Duodenal mucosa (tissue), 2 donors: ENCODE measurements around the gene SLC26A9.

ENCODE experiments used
- H3K27ac ChIP-seq: one replicate; pipeline ENCODE4 v1.7.0; 2013; ENCODE audit warnings: low read depth, low read length
- H3K27me3 ChIP-seq, 2 donors: one replicate each; pipeline ENCODE4 v1.7.0; 2013; ENCODE audit warnings: low read length in 2 of 2, control low read depth in 1 of 2; ENCODE audit not compliant: insufficient read depth in 2 of 2, control insufficient read depth in 1 of 2
- H3K36me3 ChIP-seq, 2 donors: one replicate each; pipeline ENCODE4 v1.7.0; 2013; ENCODE audit warnings: low read length in 2 of 2, control low read depth in 1 of 2; ENCODE audit not compliant: insufficient read depth in 2 of 2, control insufficient read depth in 1 of 2
- H3K4me1 ChIP-seq, 2 donors: one replicate each; pipeline ENCODE4 v1.7.0; 2013; ENCODE audit warnings: low read length in 2 of 2, control low read depth in 1 of 2; ENCODE audit not compliant: insufficient read depth in 2 of 2, control insufficient read depth in 1 of 2
- H3K4me3 ChIP-seq, 2 donors: one replicate each; pipeline ENCODE4 v1.7.0; 2013; ENCODE audit warnings: low read length in 2 of 2, low read depth in 1 of 2
- H3K9ac ChIP-seq, 2 donors: one replicate each; pipeline ENCODE4 v1.7.0; 2013; ENCODE audit warnings: low read length in 2 of 2, low read depth in 1 of 2
- H3K9me3 ChIP-seq, 2 donors: one replicate each; pipeline ENCODE4 v1.7.0; 2013; ENCODE audit warnings: low read length in 2 of 2, control low read depth in 1 of 2; ENCODE audit not compliant: control insufficient read depth in 1 of 2

Gene SLC26A9

DNA sequence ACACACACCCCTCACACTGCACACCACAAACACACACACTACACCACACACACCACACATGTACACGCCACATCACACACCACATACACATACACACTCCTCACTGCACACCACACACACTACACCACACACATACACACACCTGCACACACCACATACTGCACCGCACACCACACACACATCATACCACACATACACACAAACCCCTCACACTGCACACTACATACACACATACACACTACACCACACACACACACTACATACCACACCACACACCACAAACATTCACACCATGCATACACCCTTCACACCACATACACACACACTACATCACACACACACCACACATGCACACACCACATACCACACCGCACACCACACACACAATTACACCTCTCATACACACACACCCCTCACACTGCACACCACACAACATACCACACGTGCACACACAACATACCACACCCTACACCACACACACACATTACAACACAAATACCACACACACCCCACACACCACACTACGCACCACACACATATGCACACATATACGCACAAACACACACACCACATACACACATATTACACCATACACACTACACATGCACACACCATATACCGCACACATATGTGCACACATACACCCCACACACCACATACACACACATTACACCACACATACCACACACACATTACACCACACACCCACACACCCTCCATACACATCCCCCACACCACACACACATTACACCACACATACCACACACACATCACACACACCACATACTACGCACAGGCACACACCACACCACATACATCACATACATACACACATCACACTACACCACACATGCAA is 30.3 kb upstream of the SLC26A9 start:
- Histone ChIP-seq H3K27ac (no peak overlapping the region), H3K9ac (no peak overlapping the region), H3K4me1 (no peaks in the 10 kb centered on the region), H3K4me3 (no peak overlapping the region), H3K27me3 (peaks cover 0 to 3% of the 10 kb centered on the region in 2 donors), H3K9me3 (no peaks in the 10 kb centered on the region), H3K36me3 (no peaks in the 10 kb centered on the region)

DNA sequence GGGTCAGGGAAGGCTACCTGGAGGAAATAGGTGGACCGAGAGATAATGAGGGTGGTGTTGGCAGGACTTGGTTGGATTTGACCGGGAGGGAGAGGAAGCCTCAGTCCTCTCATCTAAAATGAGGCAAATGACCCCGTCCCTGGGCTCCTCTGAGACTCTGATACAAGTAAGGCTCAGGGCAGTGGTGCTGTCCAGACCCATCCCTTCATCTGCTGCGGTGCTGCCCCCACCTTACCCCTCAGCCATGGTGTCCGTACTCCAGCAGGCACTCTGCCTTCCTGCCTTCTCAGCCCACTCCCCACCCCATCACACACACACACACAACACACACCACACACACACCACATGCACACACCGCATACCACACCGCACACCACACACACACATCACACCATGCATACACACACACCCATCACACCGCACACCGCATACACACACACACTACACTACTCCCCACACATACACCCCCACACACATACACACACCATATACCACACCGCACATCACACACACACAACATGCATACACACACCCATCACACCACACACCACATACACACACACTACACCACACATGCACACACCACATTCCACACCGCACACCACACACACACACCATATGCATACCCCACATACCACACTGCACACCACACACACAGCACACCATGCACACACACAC is 29.4 kb upstream of the SLC26A9 start:
- Histone ChIP-seq H3K9ac (no peak overlapping the region), H3K4me3 (no peak overlapping the region), H3K27ac (no peak overlapping the region), H3K4me1 (no peaks in the 10 kb centered on the region), H3K36me3 (no peaks in the 10 kb centered on the region), H3K9me3 (no peaks in the 10 kb centered on the region), H3K27me3 (peaks cover 0 to 3% of the 10 kb centered on the region in 2 donors)

DNA sequence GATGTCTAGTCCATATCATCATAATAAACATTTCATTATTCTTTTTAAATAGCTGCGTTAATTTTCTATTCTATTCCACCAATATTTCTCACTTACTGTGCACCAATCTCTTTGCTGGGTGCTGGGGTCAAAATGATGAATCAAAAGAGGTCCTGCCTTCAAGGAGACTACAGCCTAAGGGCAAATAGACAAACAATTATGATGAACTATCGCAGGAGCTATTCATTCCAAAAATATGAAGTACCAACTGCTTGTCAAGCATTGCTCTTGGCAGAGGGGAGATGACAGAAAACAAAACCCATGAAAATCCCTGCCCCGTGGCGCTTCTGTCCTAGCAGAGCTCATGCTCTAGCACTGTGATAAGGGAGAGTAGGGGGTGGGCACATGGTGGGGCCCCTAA is 28.8 kb upstream of the SLC26A9 start:
- H3K4me1 ChIP-seq: no peaks in the 10 kb centered on the region
- no peaks in the 10 kb centered on the region for H3K36me3 ChIP-seq
- no peak overlapping the region for H3K9ac ChIP-seq
- no peak overlapping the region for H3K27ac ChIP-seq
- peaks cover 0 to 3% of the 10 kb centered on the region in 2 donors for H3K27me3 ChIP-seq
- H3K4me3 ChIP-seq: no peak overlapping the region
- H3K9me3 ChIP-seq: no peaks in the 10 kb centered on the region

DNA sequence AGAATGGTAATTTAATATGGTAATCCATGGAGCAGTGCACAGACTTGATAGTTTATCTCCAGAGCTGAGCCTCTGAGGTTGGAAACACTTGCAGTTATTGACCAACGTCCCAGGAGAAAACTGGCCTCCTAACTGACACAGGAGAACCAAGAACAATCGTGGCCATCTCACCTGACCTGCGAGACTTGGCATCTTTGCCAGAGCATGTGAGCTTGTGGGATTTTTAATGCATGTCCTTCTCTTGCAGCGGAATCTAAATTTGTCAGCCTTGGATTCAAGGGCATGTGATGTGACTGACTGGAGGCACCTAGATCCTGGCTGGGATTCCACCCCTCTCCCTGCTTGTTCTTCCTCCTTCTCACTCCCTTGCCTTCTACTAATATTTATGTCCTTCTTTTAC is 27.8 kb upstream of the SLC26A9 start:
- Histone ChIP-seq H3K9me3 (no peaks in the 10 kb centered on the region), H3K4me1 (no peaks in the 10 kb centered on the region), H3K36me3 (no peaks in the 10 kb centered on the region), H3K27me3 (peaks cover 0 to 3% of the 10 kb centered on the region in 2 donors), H3K9ac (no peak overlapping the region), H3K4me3 (no peak overlapping the region), H3K27ac (no peak overlapping the region)

DNA sequence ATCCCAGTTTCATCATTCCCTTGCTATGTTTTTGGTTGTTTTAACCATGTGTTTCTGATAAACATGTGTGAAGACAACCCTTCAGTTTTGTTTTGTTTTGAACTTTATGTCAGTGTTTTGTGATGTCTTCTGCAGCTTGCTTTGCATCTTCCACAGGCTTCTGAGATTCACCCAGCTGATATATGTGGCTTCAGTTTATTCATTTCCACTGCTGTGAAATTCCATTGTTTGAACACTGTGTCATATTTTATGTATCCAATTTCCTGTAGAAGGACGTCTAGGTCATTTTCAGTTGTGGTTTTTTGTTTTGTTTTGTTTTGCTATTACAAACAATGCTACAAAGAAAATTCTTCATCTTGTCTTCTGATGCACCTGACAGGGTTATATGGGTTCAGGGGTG is 27.2 kb upstream of the SLC26A9 start:
- Histone ChIP-seq H3K4me3 (no peak overlapping the region), H3K27ac (no peak overlapping the region), H3K9me3 (no peaks in the 10 kb centered on the region), H3K27me3 (peaks cover 0 to 3% of the 10 kb centered on the region in 2 donors), H3K36me3 (no peaks in the 10 kb centered on the region), H3K9ac (no peak overlapping the region), H3K4me1 (no peaks in the 10 kb centered on the region)

DNA sequence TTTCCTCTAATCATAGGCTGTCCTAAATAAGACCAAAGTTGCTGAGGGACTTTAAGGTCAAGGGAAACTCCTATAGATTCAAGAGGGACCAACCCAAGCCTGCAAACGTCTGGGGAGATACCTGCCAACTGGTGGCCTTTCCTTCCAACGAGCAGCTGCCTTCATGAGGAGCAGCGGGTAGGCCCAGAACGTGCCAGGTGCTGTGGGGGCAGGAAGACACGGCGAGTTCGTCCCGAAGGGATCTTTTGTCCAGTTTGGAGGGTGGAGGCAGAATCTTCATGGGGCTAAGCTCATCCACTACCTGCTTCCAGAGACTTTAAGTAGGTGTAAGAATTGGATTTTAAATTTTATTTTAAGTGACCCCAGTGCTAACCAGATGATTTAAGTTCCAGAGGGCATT is 26.0 kb upstream of the SLC26A9 start:
- Histone ChIP-seq H3K9ac (no peak overlapping the region), H3K27me3 (peaks cover 0 to 3% of the 10 kb centered on the region in 2 donors), H3K4me3 (no peak overlapping the region), H3K27ac (no peak overlapping the region), H3K4me1 (no peaks in the 10 kb centered on the region), H3K9me3 (no peaks in the 10 kb centered on the region), H3K36me3 (no peaks in the 10 kb centered on the region)

DNA sequence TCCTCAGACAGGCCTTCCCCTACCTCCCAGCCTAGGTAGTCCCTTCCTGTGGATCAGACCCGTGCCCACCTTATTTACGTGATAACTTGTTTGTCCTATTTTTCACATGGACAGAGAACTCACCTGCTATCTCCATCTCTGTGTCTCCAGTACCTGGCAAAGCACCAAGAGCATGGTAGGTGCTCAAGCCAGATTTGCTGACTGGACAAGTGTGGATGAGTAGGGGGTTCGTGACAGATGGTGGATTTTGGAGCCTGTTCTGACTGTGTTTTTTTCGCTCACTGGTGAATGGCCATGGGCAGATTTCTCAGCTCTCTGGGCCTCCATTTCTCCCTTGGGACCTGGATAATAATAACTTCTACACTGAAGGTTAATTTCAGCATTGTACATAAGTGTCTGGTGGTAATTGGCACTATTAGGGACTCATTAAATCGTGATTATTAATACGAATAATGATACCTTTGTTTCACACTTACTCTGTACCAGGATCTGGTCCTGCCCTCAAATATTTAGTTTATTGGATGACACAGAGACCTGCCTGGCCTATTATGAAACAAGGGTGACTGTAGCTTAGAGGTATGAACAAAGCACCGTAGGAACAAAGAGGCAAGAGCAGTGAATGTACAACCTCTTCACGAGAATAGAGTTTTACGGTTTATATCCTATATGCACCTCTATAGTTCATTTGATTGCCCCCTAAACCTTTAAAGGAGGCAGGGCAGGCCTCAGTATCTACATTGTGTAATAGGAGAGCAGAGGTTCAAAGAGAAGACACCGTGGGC is 24.5 kb upstream of the SLC26A9 start:
- Histone ChIP-seq H3K4me3 (no peak overlapping the region), H3K27me3 (no peaks in the 10 kb centered on the region), H3K36me3 (no peaks in the 10 kb centered on the region), H3K4me1 (no peaks in the 10 kb centered on the region), H3K27ac (no peak overlapping the region), H3K9ac (no peak overlapping the region), H3K9me3 (no peaks in the 10 kb centered on the region)

DNA sequence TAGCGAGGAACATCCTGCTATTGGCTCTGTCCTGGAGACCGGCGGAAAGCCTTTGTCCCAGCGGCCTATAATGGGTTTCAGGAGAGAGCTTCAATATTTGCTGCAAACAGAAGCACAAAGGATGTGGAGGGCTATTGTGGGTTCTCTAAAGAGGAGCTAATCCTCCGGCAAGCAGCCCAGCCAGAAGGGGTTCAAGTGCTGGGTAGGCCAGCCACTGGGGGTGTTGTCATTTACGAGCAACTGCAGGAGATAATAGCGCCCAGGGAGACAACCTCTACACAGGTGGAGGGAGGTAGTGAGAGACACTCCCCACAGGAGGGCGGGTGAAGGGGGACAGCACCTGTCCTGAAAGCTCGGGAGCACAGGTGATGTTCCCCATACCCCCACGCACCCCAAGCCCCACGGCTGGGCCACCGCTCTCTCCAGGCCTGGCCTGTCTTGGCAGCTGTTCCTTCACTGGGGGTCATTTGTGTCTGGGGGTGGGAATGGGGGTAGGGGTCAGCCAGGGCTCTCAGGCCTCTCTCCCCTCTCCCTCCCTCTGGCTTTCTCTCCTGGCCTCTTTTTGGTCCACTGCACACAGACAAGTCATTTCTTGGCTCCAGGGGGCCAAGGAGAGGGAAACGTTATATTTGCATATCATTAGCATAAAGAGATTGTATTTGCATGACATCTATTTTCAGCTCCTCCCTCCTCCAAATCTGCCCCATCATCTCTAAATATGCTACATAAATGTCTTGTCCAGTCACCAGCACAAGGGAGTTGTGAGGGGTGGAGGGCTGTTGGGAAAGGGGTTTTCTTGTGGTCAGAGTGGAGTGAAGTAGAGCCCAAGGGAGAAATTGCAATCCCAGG is 22.0 kb upstream of the SLC26A9 start:
- no peak overlapping the region for H3K4me3 ChIP-seq
- no peaks in the 10 kb centered on the region for H3K9me3 ChIP-seq
- no peak overlapping the region for H3K27ac ChIP-seq
- H3K4me1 ChIP-seq: peaks cover 0 to 3% of the 10 kb centered on the region in 2 donors
- H3K36me3 ChIP-seq: no peaks in the 10 kb centered on the region
- no peak overlapping the region for H3K9ac ChIP-seq
- no peaks in the 10 kb centered on the region for H3K27me3 ChIP-seq

DNA sequence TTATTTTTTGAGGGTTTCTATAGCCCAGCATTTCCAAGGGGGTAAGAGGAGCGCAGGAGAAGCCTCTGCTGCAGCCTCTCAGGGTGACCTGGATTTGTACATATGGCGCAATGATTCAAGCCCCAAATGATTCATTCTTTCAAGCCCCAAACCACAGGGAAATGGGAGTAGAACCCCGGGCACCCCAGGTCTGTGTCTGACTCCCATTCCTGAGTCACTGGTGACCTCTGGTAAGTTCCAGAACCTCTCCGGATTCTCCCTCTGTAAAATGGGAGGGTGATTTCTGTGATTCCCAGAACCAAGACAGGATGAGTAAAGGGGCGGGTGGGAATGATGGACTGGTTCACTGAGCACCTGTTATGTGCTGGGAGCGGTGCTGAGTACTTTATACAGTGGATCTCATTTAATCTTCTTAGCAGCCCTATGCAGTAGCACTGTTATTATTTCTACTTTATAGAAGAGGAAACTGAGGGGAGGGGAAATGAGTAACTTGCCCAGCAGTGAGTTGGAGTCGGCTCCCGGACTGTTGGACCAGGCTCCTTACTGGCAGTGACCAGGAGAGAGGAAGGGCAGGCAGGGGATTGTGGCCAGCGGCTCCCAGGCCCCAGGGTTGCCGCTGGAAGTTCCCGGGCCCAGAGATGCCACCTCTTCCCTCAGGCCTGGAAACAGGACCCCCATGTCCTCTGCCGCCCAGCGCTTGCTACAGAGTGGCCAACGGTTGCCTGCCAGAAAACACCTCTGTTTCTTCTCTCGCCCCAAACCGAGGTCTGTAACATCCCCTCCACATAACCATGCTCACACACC is 20.3 kb upstream of the SLC26A9 start:
- H3K27me3 ChIP-seq: no peaks in the 10 kb centered on the region
- H3K4me3 ChIP-seq: no peak overlapping the region
- peaks cover 0 to 3% of the 10 kb centered on the region in 2 donors for H3K4me1 ChIP-seq
- H3K9me3 ChIP-seq: no peaks in the 10 kb centered on the region
- no peak overlapping the region for H3K27ac ChIP-seq
- H3K36me3 ChIP-seq: no peaks in the 10 kb centered on the region
- H3K9ac ChIP-seq: no peak overlapping the region
